Measurements from ENCODE around the gene KRAS.

DNA sequence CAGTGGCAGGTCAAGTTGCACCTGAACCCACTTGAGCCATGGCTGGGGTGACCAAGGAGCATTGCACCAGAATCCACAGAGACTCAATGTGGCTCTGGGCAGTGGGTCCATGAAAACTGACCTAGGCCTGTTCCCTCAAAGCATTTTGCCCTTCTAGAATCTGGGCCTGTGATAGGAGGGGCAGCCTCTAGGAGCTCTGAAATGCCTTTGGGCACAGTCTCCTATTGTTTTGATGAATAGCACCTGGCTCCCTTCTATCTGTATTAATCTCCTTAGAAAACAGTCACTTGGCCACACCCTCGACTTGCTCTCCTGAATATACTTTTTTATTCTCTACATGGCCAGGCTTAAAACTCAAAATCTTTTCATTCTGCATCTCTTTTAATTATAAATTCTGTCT, 14.1 kb upstream of the KRAS start:
- TF ChIP-seq POU2F2 (IDR thresholded peaks at IDR 0.05; ENCODE audit: low read depth, low read length) = no peak
- no peak for TF ChIP-seq POLR2AphosphoS5 (IDR thresholded peaks at IDR 0.05; ENCODE audit: low read depth, low read length)

Data from GM12891 (cell line).